ENCODE data around the gene MAPKAP1. TPM values are rescaled to one million over a fixed set of nuclear protein-coding genes. Genes with fewer than 3 reads are reported as not detected.

MAPKAP1 gene
- polyA plus RNA-seq, 1 donor from 2014 or later = 57.5 TPM

DNA sequence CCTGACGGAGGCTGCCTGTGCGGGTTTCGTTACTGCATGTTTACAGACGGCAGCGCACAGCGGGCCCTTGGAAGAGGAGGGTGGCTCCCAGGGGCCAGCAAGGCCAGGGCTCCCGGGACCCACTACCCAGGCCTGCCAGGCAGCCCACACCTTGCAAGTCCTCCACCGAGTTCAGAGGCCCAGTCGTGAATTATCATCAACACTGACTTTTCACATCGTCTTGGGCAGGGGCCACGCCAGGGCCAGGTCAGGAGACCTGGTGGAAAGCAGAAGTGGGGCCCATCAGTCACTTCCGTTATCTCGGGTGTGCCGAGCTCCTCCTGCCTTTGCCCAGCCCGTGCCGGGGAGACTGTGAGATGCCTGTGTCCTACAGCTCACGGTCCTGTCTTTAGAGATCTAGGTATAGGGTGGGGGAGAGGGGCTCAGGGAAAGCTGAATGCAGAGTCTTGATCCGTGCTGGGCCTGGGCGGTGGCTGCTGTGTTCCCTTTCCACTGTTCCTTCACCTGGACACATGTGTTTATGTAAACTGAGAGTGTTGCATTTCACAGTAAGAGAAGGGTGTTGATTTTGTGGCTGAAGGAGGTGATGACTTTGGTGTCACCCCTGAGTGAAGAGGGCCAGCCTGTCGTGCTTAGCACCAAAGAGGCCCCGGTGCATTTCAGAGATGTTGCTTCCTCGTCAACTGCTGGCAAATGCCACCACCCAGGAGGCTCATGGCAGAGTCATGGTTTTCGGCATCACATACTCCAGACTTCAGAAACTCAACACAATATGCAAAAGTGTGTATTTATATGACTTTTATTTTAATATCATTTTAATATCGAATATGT lies 270.2 kb downstream of the MAPKAP1 start:
- TF ChIP-seq MXI1 (conservative IDR thresholded peaks at IDR 0.05; ENCODE audit: poor library complexity, severe bottlenecking) (no peak), POLR2AphosphoS5 (IDR thresholded peaks at IDR 0.05) (no peak)
- Histone ChIP-seq H3K79me2 (replicated peaks; ENCODE audit: insufficient read depth, low read length) (no peaks in the 10 kb centered on the region), H3K36me3 (ENCODE audit: insufficient read depth, low read length) (no peaks in the 10 kb centered on the region), H3K27ac (ENCODE audit: low read length) (no peak overlapping the region), H2AFZ (ENCODE audit: low read depth, low read length) (no peak overlapping the region), H3K9me2 (ENCODE audit: insufficient read depth, low read length) (no peaks in the 10 kb centered on the region), H3F3A (ENCODE audit: insufficient read depth, low read length, poor library complexity, severe bottlenecking) (no peaks in the 10 kb centered on the region), H3K27me3 (ENCODE audit: insufficient read depth, low read depth, low read length) (no peaks in the 10 kb centered on the region), H3K4me3 (ENCODE audit: low read length) (no peak overlapping the region), H4K20me1 (ENCODE audit: insufficient read depth) (no peaks in the 10 kb centered on the region), H3K9ac (ENCODE audit: low read length) (no peak overlapping the region), H3K4me2 (ENCODE audit: low read length) (no peak overlapping the region), H3K9me3 (ENCODE audit: low read length) (no peaks in the 10 kb centered on the region)

GRCh38 chr9:125435776-125436612 lies 271.0 kb downstream of the MAPKAP1 start:
- H3K9me2 ChIP-seq (ENCODE audit: insufficient read depth, low read length) = no peaks in the 10 kb centered on the region
- H3K27ac ChIP-seq (ENCODE audit: low read length) = no peak overlapping the region
- H4K20me1 ChIP-seq (ENCODE audit: insufficient read depth) = no peaks in the 10 kb centered on the region
- H3F3A ChIP-seq (ENCODE audit: insufficient read depth, low read length, poor library complexity, severe bottlenecking) = no peaks in the 10 kb centered on the region
- H3K79me2 ChIP-seq (replicated peaks; ENCODE audit: insufficient read depth, low read length) = no peaks in the 10 kb centered on the region
- no peak overlapping the region for H2AFZ ChIP-seq (ENCODE audit: low read depth, low read length)
- no peak for TF ChIP-seq CTCF (IDR thresholded peaks at IDR 0.05; ENCODE audit: poor library complexity, severe bottlenecking)
- TF ChIP-seq, protein P1, sequence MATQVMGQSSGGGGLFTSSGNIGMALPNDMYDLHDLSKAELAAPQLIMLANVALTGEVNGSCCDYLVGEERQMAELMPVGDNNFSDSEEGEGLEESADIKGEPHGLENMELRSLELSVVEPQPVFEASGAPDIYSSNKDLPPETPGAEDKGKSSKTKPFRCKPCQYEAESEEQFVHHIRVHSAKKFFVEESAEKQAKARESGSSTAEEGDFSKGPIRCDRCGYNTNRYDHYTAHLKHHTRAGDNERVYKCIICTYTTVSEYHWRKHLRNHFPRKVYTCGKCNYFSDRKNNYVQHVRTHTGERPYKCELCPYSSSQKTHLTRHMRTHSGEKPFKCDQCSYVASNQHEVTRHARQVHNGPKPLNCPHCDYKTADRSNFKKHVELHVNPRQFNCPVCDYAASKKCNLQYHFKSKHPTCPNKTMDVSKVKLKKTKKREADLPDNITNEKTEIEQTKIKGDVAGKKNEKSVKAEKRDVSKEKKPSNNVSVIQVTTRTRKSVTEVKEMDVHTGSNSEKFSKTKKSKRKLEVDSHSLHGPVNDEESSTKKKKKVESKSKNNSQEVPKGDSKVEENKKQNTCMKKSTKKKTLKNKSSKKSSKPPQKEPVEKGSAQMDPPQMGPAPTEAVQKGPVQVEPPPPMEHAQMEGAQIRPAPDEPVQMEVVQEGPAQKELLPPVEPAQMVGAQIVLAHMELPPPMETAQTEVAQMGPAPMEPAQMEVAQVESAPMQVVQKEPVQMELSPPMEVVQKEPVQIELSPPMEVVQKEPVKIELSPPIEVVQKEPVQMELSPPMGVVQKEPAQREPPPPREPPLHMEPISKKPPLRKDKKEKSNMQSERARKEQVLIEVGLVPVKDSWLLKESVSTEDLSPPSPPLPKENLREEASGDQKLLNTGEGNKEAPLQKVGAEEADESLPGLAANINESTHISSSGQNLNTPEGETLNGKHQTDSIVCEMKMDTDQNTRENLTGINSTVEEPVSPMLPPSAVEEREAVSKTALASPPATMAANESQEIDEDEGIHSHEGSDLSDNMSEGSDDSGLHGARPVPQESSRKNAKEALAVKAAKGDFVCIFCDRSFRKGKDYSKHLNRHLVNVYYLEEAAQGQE (IDR thresholded peaks at IDR 0.05; ENCODE audit: borderline replicate concordance) = no peak
- TF ChIP-seq TAF1 (IDR thresholded peaks at IDR 0.05; ENCODE audit: low read depth) = no peak
- no peak for TF ChIP-seq EZH2 (IDR thresholded peaks at IDR 0.05; ENCODE audit: borderline replicate concordance, insufficient read depth, low read length, poor library complexity, severe bottlenecking)
- H3K36me3 ChIP-seq (ENCODE audit: insufficient read depth, low read length) = no peaks in the 10 kb centered on the region
- no peak overlapping the region for H3K4me2 ChIP-seq (ENCODE audit: low read length)
- no peak overlapping the region for H3K4me3 ChIP-seq (ENCODE audit: low read length)
- no peaks in the 10 kb centered on the region for H3K27me3 ChIP-seq (ENCODE audit: insufficient read depth, low read depth, low read length)
- no peaks in the 10 kb centered on the region for H3K9me3 ChIP-seq (ENCODE audit: low read length)
- no peak overlapping the region for H3K9ac ChIP-seq (ENCODE audit: low read length)
